Activated CD4-positive, alpha-beta T cell treated with anti-CD3 and anti-CD28 coated beads for 48 hours (primary cell): ENCODE measurements around the gene ATP6AP1.

Source experiments
- DNase-seq: peaks from one replicate; pipeline ENCODE4 v3.0.0-alpha.2; 2020

Gene ATP6AP1

GRCh38 chrX:154452823-154453222 is 24.3 kb downstream of the ATP6AP1 start:
- DNase-seq: no peak

- DNase-seq: peak; percentile 56
Measured at GRCh38 chrX:154457491-154458115, 29.1 kb downstream of the ATP6AP1 start.

- peak; percentile 67 for DNase-seq
Measured at GRCh38 chrX:154458116-154458953, 29.9 kb downstream of the ATP6AP1 start, which contains the start of gene PLXNA3. Gene PLXNA3 (plus strand): TSS chrX:154458281. CDS start chrX:154460184, 1,903 bp downstream.

GRCh38 chrX:154458954-154459778 is 30.7 kb downstream of the ATP6AP1 start:
- no peak for DNase-seq

GRCh38 chrX:154459832-154460231 is 31.4 kb downstream of the ATP6AP1 start:
- no peak for DNase-seq

- DNase-seq: no peak
Measured at GRCh38 chrX:154460326-154460725, 31.8 kb downstream of the ATP6AP1 start.

- DNase-seq: no peak
Measured at GRCh38 chrX:154462396-154462795, 33.9 kb downstream of the ATP6AP1 start.

GRCh38 chrX:154463611-154464220 is 35.2 kb downstream of the ATP6AP1 start:
- no peak for DNase-seq

GRCh38 chrX:154464806-154465365 is 36.4 kb downstream of the ATP6AP1 start:
- no peak for DNase-seq

GRCh38 chrX:154465601-154466000 is 37.1 kb downstream of the ATP6AP1 start:
- DNase-seq: no peak

- DNase-seq: no peak
Measured at GRCh38 chrX:154466036-154466435, 37.6 kb downstream of the ATP6AP1 start.

GRCh38 chrX:154466907-154467306 is 38.4 kb downstream of the ATP6AP1 start:
- DNase-seq: no peak

GRCh38 chrX:154467556-154467955 is 39.1 kb downstream of the ATP6AP1 start:
- no peak for DNase-seq

- DNase-seq: no peak
Measured at GRCh38 chrX:154468217-154468616, 39.7 kb downstream of the ATP6AP1 start.

GRCh38 chrX:154469114-154469513 is 40.6 kb downstream of the ATP6AP1 start:
- no peak for DNase-seq

GRCh38 chrX:154469880-154470279 is 41.4 kb downstream of the ATP6AP1 start:
- no peak for DNase-seq

GRCh38 chrX:154470434-154470833 is 42.0 kb downstream of the ATP6AP1 start:
- DNase-seq: no peak

GRCh38 chrX:154470914-154471568 is 42.6 kb downstream of the ATP6AP1 start:
- no peak for DNase-seq

- no peak for DNase-seq
Measured at GRCh38 chrX:154471839-154472684, 43.6 kb downstream of the ATP6AP1 start.

GRCh38 chrX:154472685-154473632 is 44.5 kb downstream of the ATP6AP1 start:
- no peak for DNase-seq
